GM20000 (cell line): ENCODE measurements around the gene BSN.

Experiments used
- DNase-seq: peaks from one replicate; pipeline ENCODE4 v3.0.0; 2012; ENCODE audit warnings: low spot score
- TF ChIP-seq, protein P1 (sequence below): IDR thresholded peaks from 2 replicates; pipeline ENCODE4 v1.5.1; 2012; ENCODE audit warnings: mild to moderate bottlenecking, control low read depth; ENCODE audit errors: extremely low read depth, missing control alignments

The BSN gene

GRCh38 chr3:49630784-49631183 lies 76.5 kb downstream of the BSN start:
- DNase-seq: no peak
- TF ChIP-seq, protein P1, sequence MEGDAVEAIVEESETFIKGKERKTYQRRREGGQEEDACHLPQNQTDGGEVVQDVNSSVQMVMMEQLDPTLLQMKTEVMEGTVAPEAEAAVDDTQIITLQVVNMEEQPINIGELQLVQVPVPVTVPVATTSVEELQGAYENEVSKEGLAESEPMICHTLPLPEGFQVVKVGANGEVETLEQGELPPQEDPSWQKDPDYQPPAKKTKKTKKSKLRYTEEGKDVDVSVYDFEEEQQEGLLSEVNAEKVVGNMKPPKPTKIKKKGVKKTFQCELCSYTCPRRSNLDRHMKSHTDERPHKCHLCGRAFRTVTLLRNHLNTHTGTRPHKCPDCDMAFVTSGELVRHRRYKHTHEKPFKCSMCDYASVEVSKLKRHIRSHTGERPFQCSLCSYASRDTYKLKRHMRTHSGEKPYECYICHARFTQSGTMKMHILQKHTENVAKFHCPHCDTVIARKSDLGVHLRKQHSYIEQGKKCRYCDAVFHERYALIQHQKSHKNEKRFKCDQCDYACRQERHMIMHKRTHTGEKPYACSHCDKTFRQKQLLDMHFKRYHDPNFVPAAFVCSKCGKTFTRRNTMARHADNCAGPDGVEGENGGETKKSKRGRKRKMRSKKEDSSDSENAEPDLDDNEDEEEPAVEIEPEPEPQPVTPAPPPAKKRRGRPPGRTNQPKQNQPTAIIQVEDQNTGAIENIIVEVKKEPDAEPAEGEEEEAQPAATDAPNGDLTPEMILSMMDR: no peak

DNA sequence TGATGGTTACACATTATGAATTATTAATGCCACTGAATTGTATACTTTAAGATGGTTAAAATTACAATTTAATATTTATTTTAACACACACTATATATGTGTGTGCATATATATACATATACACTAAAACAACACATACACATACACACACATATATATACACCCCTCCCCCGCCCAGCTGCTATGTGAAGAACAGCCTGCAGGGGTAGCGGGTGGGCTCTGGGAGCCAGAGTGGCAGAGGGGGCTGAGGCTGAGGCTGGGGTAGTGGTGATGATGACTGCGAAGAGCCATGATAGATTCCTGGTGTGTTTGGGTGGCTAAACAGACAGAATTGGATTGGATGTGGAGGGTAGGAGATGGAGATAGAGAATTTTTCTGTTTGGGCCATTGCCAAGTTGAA lies 80.5 kb downstream of the BSN start:
- no peak for DNase-seq
- TF ChIP-seq, protein P1: no peak

GRCh38 chr3:49636883-49637609 lies 82.8 kb downstream of the BSN start:
- TF ChIP-seq, protein P1: no peak
- no peak for DNase-seq

DNA sequence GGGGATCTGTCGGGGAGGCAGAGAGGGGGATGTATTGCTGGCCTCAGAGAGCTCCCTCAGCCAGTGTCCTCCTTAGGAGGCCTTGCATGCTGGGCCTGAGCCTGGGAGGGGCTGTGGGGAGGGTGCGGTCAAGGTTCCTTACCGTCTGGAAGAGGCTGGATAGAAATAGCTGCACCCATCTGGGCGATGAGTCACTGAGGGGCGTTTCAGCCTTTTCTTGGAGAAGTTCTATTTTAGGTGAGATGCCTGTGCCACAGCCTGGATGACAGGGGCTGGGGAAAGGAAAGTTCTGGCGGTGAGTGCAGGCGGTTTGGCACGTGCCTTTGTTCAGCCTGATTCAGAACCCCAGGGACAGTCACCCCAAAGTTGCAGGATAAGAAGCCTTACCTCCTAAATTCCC lies 84.2 kb downstream of the BSN start:
- no peak for DNase-seq

GRCh38 chr3:49639551-49639950 lies 85.3 kb downstream of the BSN start:
- TF ChIP-seq, protein P1: no peak
- DNase-seq: no peak

More for the DNA sequence above, 84.2 kb downstream of the BSN start:
- TF ChIP-seq, protein P1: no peak

GRCh38 chr3:49641292-49641691 lies 87.0 kb downstream of the BSN start:
- no peak for DNase-seq
- TF ChIP-seq, protein P1: no peak

- TF ChIP-seq, protein P1: no peak
- no peak for DNase-seq
These were observed 87.8 kb downstream of the BSN start for GRCh38 chr3:49641921-49642707.
